Measurements from ENCODE around the gene CPA5. TPM values are rescaled to one million over a fixed set of nuclear protein-coding genes. Genes with fewer than 3 reads are reported as not detected.

Gene CPA5
- total RNA-seq, 1 experiment from 2014 or later, result not detected

GRCh38 chr7:130332259-130333053, 12.2 kb upstream of the CPA5 start:
- no peak for DNase-seq (ENCODE audit: low spot score)

DNA sequence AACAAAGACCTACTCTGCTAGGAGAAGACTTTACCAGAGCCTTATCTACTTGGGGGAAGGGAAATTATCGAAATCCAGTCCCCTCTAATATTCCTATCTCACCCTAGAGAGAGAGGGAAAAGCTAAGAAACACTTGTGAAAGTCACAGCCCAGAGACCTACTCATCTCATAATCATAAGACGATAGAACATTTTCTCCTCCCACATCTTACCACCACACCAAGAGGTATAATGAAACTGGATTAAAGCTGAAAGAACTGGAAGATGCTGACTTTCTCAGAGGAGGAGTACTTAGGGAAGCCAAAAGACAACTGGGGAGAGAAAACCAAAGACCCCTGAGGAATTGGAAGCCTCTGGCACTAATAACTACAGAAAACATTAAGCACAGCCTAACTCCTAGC, 10.8 kb upstream of the CPA5 start:
- no peak for DNase-seq (ENCODE audit: low spot score)

DNA sequence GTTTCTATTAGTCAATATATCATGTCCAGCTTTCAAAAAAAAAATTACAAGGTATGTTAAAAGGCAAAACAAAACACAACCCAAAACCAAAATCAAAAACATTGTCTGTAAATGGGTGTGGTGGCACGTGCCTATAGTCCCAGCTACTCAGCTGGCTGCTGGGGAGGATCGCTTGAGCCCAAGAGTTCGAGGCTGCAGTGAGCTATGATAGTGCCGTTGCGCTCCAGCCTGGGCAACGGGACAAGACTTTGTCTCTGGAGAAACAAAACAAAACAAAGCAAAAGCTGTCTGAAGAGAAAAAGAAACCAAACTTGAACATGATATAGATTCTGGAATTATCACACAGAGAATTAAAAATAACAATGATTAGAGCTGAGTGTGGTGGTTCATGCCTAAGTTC, 10.3 kb upstream of the CPA5 start:
- no peak for DNase-seq (ENCODE audit: low spot score)

DNA sequence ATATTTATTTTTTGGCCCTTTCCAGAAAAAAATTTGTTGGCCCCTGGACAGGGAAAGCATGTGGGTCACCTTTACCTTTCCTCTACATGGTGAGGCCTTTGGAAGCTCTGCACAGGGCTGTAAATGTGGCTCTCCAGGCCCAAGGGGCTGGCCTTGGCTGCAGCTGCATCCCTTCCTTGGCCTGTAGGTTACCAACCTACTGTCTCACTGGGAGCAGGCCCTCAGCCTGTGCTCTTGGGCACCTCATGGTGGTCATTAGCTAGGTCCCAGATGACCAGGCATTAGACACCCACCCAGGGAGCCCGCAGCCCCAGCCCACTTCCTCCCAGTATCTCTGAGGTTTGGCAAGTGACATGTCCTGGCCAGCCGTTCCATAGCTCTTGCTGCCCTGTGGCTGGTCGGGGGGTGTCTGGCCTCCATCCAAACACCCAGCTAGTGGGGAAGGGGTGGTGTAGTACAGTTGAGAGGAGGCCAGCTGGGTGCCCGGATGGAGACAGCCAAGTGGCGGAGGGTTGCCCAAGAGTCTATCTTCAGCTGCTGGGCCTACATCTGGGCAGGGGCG, 7.1 kb upstream of the CPA5 start:
- DNase-seq (ENCODE audit: low spot score), result no peak

- no peak for DNase-seq (ENCODE audit: low spot score)
Measured at GRCh38 chr7:130338233-130338632, 6.4 kb upstream of the CPA5 start.

- no peak for DNase-seq (ENCODE audit: low spot score)
Measured at GRCh38 chr7:130341882-130342281, 2.7 kb upstream of the CPA5 start.

DNA sequence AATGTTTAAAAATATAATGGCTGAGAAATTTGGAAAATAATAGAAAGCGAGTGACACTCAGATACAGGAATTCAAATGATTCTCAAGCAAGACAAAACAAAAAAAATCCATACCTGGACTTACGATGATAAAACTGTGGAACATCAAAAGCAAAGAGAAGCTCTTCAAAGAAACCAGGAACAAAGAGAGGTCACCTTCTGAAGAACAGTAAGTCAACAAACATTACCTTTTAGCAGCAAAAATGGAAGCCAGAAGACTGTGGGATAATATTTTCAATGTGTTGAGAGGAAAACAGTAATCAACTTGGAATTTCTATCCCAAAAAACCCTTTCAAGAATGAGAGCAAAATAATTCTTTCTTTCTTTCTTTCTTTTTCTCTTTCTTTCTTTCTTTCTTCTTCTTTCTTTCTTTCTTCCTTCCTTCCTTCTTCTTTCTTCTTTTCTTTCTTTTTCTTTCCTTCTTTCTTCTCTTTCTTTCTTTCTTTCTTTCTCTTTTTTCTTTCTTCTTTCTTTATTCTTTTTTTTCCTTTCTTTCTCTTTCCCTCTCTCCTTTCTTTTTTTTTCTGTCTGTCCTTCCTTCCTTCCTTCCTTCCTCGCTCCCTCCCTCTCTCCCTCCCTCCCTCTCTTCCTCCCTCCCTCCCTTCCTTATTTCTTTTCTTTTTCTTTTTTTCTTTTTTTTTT, 1.8 kb upstream of the CPA5 start:
- DNase-seq (ENCODE audit: low spot score), result no peak

- no peak for DNase-seq (ENCODE audit: low spot score)
Measured at GRCh38 chr7:130345136-130345535, 520 bp downstream of the CPA5 start.

- DNase-seq (ENCODE audit: low spot score), result no peak
Measured at GRCh38 chr7:130345725-130346124, 1.1 kb downstream of the CPA5 start.

DNA sequence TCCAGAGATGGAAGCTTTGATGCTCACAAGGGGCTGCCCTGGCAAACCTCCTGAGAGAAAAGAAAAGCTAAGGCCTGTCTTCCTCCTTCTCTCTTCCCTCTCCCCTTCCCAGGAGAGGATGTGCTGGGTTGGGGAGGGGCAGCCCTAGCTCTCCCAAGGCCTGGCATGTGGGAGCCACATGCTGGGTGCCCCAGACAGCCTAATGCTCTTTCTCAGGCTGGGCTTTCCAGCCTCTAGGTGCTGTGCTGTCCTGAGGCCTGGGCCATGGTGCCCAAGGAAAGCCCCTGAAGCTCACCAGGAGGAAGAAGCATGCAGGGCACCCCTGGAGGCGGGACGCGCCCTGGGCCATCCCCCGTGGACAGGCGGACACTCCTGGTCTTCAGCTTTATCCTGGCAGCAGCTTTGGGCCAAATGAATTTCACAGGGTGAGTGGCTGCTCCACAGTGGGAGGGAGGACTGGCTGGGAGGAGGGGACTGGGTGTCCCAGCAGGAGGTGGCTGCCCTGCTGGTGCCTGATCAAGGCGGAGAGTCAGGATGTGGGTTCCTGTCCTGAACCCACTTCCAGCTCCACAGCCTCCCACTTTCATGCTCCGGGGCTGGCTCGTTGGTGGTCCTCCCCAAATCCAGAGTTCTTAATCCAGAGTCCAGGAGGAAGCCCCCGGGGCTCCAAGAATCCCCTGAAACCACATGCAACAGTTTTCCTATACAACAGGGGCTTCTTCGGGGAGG, 1.7 kb downstream of the CPA5 start:
- no peak for DNase-seq (ENCODE audit: low spot score)

DNA sequence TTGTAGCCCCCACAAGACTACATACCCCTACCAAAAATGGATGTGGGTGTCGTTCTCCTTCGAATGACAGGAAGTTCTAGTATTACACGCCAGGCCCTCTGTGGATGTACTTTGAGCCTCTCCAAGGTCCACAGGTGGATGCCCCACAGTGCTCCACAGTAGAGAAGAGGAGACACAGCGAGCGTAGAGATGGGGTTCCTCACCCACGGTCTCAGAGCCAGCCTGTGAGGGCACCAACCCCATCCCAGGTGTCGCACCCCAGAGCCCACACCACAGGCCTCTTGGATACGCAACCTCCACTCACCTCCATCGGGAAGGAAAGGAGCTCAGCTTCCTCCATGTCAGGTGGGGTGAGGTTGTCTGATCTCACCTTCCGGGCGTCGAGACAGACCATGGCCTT, 2.3 kb downstream of the CPA5 start:
- no peak for DNase-seq (ENCODE audit: low spot score)

DNA sequence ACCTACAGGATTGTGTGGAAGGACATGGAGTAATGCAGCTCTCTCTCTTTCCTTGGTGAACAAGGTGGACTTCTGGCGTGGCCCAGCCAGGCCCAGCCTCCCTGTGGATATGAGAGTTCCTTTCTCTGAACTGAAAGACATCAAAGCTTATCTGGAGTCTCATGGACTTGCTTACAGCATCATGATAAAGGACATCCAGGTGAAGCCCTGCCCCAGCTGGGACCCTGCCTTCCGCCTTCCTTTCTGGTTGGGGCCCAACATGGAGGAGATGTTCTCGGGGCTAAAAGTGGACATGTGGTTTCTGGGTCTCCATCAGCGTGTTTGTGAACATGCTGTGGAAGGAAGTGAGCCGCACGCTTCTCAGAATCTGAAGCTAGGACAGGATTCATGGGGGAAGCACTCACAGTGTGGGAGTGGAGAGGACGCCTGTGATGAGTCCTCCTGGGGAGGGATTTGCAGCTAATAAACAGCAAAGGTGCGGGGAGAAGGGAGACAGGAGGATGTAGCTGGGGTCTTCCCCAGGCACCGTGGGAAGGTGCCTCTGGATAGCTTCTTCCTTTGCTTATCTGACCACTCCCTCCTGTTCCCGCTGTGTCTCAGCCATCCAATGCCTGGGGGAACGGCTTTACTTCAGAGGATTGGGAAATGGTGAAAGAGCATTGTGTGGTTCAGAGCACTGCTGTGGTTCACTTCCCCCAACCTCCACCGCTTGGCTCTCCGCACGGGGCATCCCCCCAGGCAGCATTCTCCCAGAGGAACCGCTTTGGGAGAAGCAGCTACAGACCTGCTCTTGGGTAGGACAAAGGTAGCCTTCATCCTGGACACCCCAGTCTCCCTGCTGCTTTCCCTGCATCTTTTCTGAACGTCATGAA, 5.5 kb downstream of the CPA5 start:
- DNase-seq (ENCODE audit: low spot score), result no peak

DNA sequence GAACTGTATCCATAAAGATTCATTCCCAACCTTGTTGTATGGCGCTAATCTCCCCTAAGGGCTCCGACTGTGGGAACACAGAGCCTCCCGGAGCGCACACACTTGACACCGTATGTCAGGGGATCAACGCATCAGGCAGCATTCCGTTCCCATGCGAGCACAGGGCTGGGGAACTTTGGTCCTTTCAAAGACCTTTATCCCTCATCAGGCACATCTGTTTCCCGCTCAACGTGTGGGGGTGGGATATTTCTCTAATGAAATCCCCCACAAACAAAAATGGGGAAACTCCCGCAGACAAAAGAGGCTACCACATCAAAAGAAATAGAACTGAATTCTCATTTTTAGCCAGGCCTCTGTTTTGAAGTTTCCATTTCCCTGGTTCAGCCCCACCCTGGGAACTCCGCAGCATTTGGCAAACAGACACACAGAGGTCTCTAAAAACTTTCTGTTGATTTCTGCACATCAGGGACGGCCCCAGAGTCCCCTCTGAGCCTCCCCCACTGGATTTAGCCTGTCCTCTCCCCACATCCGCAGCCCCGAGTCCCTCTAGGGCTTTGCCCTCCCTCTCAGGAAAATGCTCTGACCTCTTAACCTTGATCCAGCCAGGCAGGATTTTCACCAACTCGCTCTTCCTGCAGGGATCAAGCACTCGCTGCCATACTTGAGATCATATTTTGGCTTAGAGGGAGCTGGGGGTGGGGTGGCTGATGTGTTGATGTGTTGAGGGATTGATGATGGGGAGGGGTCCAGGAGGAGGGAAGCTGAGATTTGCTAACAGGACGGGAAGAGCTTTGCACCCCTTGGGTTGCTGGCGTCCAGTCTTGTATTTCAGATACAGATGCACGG, 6.6 kb downstream of the CPA5 start:
- DNase-seq (ENCODE audit: low spot score), result no peak

GRCh38 chr7:130351791-130352090, 7.1 kb downstream of the CPA5 start:
- DNase-seq (ENCODE audit: low spot score), result no peak

DNA sequence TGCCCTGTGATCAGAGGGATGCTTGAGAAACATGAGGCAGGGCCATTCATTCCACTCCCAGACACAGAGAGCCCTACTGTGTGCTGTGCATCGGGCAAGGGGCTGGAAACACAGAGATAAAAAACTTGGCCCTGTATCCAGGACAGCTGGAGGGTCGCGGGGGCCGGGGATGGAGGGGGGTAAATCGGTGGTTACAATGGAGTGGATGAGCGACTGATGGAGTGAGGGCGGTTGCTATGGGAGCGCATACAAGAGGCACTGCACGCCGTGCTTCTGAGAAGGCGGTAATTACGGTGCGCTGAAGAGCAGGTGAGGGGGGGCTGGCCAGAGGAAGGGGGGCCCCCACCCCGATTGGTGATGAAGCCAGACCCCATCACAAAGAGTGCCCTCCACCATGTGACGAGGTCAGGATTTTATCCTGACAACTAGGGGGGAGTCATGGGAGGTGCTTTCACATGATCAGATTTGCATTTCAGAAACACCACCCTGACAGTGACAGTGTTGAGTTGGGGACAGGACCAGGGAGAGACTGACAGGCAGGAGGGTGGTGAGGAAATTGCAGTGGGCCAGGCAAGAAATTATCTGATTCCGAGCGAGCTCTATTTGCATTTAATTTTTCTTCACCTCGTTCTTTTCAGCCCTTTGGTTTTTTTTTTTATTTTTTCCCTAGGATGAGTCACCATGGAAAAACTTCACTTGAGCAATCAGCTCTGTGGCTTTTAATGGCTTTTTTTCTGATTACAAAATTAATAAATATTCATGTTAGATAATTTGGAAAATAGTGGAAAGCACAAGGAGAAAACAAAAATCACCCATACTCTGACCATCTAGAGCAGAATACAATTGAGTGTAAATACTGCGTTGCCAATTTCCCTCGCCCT, 7.8 kb downstream of the CPA5 start:
- no peak for DNase-seq (ENCODE audit: low spot score)

- no peak for DNase-seq (ENCODE audit: low spot score)
Measured at GRCh38 chr7:130353196-130353595, 8.6 kb downstream of the CPA5 start.

DNA sequence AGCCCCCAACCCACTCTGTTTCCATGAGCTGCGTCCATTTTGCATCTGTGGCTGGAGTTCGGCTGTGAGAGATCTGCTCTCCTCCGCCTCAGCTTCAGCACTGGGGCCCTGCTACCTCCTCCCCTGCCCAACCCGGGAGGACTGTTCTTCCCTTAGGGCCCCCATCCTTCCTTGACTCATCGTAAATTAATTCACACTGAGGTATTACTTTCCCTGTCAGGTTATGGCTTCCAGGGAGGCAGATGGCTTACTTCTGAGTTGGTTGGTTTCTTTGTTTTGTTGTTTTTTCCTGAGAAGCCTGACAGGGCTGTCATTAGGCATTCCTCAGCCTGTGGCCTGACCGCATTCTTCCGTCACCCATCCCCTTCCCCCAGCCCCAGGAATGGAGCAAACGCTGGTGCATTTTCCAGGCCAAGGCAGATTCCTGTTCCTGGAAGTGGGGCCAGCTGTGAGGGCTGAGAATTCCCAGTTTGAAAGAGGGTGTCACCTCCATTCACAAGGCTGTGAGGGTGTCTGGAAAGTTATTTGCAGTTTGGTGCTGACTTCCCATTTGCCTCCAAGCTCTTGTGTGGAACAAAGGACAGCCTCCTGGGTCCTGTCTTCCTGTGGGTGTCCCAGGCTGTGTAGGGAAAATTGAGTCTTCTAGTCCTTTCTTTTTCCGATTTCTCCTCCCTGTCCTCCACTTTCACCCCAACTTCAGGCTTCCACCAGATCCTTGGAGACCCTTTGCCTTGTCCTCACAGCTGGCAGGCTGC, 11.7 kb downstream of the CPA5 start:
- peak; percentile 98 for DNase-seq (ENCODE audit: low spot score)

GRCh38 chr7:130356876-130357611, 12.4 kb downstream of the CPA5 start:
- DNase-seq (ENCODE audit: low spot score), result peak; percentile 92

Data from H4 (cell line).